ENCODE data around the gene IL5.

DNA sequence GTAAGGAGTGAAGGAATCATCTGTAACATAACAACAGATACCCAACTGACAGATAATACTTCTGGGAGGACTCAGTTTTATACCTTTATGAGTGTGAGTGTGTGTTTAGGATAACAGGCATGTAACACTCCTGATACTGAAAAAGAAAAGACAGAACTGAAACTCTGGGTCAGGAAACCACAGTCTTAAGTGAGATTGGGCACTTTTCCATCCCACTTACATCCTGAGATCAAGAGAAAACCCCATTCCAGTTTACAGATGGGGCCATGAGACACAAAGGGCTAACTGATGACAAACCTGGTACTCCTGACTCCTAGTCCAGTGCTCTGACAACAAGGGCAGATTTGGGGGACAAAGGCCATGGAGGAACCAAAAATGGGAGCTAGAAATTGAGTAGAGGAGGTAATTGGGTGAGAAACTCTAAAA is 18.0 kb downstream of the IL5 start:
- TF ChIP-seq EGR1 (IDR thresholded peaks at IDR 0.05) = no peak
- no peak for TF ChIP-seq RAD21 (IDR thresholded peaks at IDR 0.05; ENCODE audit: low read depth)
- no peak for TF ChIP-seq NFIC (IDR thresholded peaks at IDR 0.05)

Measured in Ishikawa (cell line).